Body of pancreas (tissue), 4 donors: ENCODE data around the gene ACVR1B. TPM values are rescaled to one million over a fixed set of nuclear protein-coding genes. Genes with fewer than 3 reads are reported as not detected.

ENCODE experiments used
- ATAC-seq: fragments of 150-250 bp; one replicate; pipeline ENCODE4 v1.9.1; 2016
- DNase-seq, 4 donors: peaks; one replicate each; pipeline ENCODE4 v3.0.0-alpha.2; 2019
- H3K27ac ChIP-seq, 4 donors: fragments of 200-600 bp; sonication (generic); 1 replicate in 3 of 4; 2 replicates in 1 of 4; pipeline versions ENCODE4 v1.5.1 to v1.6.1; 2016 to 2019; ENCODE audit warnings: mild to moderate bottlenecking in 1 of 4, mixed read lengths in 1 of 4, moderate library complexity in 1 of 4
- H3K27me3 ChIP-seq, 2 donors: fragments of 200-600 bp; sonication (generic); one replicate each; pipeline ENCODE4 v1.6.0; 2016; ENCODE audit warnings: mild to moderate bottlenecking in 1 of 2
- H3K36me3 ChIP-seq, 2 donors: fragments of 200-600 bp; sonication (generic); replicated peaks in 1 of 2; 2 replicates each; pipeline ENCODE4 v1.5.1; 2016; ENCODE audit warnings: low read depth in 2 of 2; ENCODE audit not compliant: insufficient read depth in 1 of 2
- H3K4me1 ChIP-seq: fragments of 200-600 bp; sonication (generic); one replicate; pipeline ENCODE4 v1.6.0; 2016
- H3K4me3 ChIP-seq, 2 donors: fragments of 200-600 bp; sonication (generic); 1 replicate in 1 of 2; 2 replicates in 1 of 2; pipeline ENCODE4 v1.5.1; 2016 to 2019
- H3K9me3 ChIP-seq, 3 donors: fragments of 200-600 bp; sonication (generic); 1 replicate in 2 of 3; 2 replicates in 1 of 3; pipeline ENCODE4 v1.5.1; 2016
- POLR2A ChIP-seq, 3 donors: fragments of 450-650 bp; IDR thresholded peaks; one replicate each; pipeline ENCODE4 v1.6.1; 2016; ENCODE audit warnings: antibody characterized with exemption in 3 of 3, mild to moderate bottlenecking in 2 of 3
- WGBS, 2 donors: methylation state at CpG; one replicate each; pipeline ENCODE4 v1.1.5; 2017; 5-methylcytosine and 5-hydroxymethylcytosine counted together
- intact Hi-C: fragments of 100-400 bp; cut with DNase I; formaldehyde crosslinking; loops from one replicate; pipeline ENCODE4 v1.15.1; 2023
- total RNA-seq, 2 donors: library from RNA; depleted of rRNA; stranded (reverse); fragments of >200 nt; gene quantifications; one replicate each; pipeline ENCODE4 v1.1.0, GENCODE V29; 2016
- TF ChIP-seq, protein P1 (sequence below), 7 experiments: fragments of 450-650 bp in 4 of 7; fragments of 200-600 bp in 3 of 7; sonication (generic) in 3 of 7; IDR thresholded peaks; one replicate each; pipeline ENCODE4 v1.5.1; 2016 to 2019; ENCODE audit warnings: antibody characterized with exemption in 7 of 7

Gene ACVR1B
- total RNA-seq, 2 donors from 2014 or later: 19.8 to 21.8 TPM

DNA sequence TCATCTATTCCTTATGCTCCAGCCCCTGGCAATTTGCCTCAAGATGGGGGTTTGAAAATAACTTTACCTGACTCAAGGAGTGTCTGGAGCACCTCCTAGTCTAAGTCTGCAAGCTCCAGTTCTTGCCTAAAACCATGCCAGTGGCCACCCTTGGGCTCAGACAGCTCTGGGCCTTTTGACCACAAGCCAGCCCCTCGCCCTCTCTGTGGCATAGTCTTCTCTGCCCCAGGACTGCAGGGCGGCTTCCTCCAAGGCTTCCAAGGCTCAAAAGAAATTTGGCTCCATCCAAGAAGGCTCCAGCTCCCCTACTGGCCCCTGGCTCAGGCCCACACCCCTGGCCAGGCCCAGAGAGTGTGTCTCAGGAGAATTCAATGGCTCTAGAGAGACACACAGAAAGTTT, 29.4 kb upstream of the ACVR1B start:
- TF ChIP-seq, protein P1, sequence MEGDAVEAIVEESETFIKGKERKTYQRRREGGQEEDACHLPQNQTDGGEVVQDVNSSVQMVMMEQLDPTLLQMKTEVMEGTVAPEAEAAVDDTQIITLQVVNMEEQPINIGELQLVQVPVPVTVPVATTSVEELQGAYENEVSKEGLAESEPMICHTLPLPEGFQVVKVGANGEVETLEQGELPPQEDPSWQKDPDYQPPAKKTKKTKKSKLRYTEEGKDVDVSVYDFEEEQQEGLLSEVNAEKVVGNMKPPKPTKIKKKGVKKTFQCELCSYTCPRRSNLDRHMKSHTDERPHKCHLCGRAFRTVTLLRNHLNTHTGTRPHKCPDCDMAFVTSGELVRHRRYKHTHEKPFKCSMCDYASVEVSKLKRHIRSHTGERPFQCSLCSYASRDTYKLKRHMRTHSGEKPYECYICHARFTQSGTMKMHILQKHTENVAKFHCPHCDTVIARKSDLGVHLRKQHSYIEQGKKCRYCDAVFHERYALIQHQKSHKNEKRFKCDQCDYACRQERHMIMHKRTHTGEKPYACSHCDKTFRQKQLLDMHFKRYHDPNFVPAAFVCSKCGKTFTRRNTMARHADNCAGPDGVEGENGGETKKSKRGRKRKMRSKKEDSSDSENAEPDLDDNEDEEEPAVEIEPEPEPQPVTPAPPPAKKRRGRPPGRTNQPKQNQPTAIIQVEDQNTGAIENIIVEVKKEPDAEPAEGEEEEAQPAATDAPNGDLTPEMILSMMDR (IDR thresholded peaks at IDR 0.05): no peak
- TF ChIP-seq POLR2A (IDR thresholded peaks at IDR 0.05): no peak
- H3K4me1 ChIP-seq: peaks cover 27% of the 10 kb centered on the region
- ATAC-seq: no peak
- no peak for DNase-seq
- no peaks in the 10 kb centered on the region for H3K36me3 ChIP-seq
- intact Hi-C loops: loop anchor here (5.0 kb wide), 1 partner anchor 50 kb away; no protein-coding TSS in a partner anchor
- no peak overlapping the region for H3K4me3 ChIP-seq
- no peaks in the 10 kb centered on the region for H3K9me3 ChIP-seq
- 88 to 92% methylated on average over 2 of the region's 2 CpGs for WGBS, 2 donors
- H3K27me3 ChIP-seq: no peaks in the 10 kb centered on the region
- H3K27ac ChIP-seq: peak overlapping the region in 3 of 4 donors; percentile 2 to 73 (median 52)

DNA sequence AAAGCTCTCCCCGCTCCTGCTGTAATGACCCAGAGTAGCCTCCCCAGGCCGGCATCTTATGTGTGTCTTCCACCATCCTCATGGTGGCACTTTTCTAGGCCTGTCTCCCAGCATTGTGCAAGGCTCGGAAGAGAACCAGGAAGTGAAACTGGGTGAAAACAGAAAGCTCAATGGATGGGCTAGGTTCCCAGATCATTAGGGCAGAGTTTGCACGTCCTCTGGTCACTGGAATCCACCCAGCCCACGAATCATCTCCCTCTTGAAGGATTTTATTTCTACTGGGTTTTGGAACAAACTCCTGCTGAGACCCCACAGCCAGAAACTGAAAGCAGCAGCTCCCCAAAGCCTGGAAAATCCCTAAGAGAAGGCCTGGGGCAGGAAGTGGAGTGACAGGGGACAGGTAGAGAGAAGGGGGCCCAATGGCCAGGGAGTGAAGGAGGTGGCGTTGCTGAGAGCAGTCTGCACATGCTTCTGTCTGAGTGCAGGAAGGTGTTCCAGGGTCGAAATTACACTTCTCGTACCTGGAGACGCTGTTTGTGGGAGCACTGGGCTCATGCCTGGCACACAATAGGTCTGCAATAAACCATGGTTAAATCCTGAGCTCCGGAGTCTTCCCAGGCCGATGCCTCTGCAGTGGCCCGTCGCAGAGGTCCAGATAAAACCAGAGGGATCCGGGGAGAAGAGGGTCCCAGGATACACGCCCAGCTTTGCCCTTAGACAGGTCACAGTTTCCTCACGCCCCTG, 28.6 kb upstream of the ACVR1B start:
- intact Hi-C loops: loop anchor here (5.0 kb wide), 1 partner anchor 49 kb away; no protein-coding TSS in a partner anchor
- WGBS, 2 donors: 46 to 56% methylated on average over 12 to 16 of the region's 16 CpGs
- DNase-seq: peak; percentile 23 to 74 (median 46)

DNA sequence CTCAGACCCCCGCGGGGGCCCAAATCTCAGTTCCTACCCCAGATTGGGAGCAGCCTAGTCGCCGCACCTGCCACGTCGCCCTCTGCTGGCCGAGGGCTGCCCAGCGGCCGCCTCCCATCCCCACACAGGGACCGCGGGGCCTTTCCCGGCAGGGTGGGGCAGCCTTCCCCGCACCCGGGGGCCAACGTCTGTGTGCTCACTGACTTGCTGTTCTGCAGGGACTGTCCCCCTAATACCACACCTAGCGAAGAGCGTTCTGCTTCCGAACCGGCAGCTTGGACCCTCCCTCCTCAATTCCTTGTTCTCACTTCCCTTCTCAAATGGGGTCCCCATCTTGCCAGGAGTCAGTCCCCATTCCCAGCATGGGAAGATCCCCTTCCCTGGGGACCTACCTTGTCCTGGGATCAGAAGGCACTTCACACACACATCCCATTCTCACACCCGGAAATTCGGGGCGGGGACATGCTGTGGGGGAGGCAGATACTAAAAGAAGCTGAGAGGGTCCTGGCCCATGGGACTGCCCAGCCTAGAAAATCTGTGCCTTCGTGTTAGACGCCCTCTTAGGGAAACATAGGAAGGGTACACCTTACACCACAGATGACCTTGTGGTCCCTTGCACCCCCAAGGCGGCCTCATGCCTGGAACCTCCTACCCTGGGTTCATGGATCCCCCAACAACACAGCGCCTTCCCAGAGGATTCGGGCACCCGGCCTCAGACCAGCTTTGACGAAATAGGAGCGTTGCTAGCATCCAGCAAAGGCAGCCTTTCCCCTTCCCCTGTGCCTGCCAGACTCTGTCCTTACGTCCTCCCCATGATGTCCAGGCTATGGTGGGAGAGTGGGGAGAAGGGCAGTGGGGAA, 27.8 kb upstream of the ACVR1B start:
- Histone ChIP-seq H3K9me3 (no peaks in the 10 kb centered on the region), H3K27ac (peak overlapping the region in 2 of 4 donors; percentile 22 to 52), H3K4me1 (peaks cover 27% of the 10 kb centered on the region), H3K4me3 (no peak overlapping the region), H3K27me3 (no peaks in the 10 kb centered on the region), H3K36me3 (no peaks in the 10 kb centered on the region)
- peak; percentile 60 for ATAC-seq
- DNase-seq: peak; percentile 39 to 55 (median 48)
- intact Hi-C loops: loop anchor here (5.0 kb wide), 1 partner anchor 49 kb away; no protein-coding TSS in a partner anchor
- TF ChIP-seq, protein P1 (IDR thresholded peaks at IDR 0.05): peak; percentile 53 to 84 (median 65)
- TF ChIP-seq POLR2A (IDR thresholded peaks at IDR 0.05): no peak
- 23 to 54% methylated on average over 14 to 28 of the region's 31 CpGs for WGBS, 2 donors

More for the DNA sequence above, 28.6 kb upstream of the ACVR1B start:
- Histone ChIP-seq H3K9me3 (no peaks in the 10 kb centered on the region), H3K36me3 (no peaks in the 10 kb centered on the region), H3K4me1 (peaks cover 27% of the 10 kb centered on the region), H3K27me3 (no peaks in the 10 kb centered on the region), H3K27ac (peak overlapping the region; percentile 2 to 73 (median 37)), H3K4me3 (no peak overlapping the region)
- ATAC-seq: peak; percentile 65
- TF ChIP-seq POLR2A (IDR thresholded peaks at IDR 0.05): no peak
- TF ChIP-seq, protein P1 (IDR thresholded peaks at IDR 0.05): no peak

DNA sequence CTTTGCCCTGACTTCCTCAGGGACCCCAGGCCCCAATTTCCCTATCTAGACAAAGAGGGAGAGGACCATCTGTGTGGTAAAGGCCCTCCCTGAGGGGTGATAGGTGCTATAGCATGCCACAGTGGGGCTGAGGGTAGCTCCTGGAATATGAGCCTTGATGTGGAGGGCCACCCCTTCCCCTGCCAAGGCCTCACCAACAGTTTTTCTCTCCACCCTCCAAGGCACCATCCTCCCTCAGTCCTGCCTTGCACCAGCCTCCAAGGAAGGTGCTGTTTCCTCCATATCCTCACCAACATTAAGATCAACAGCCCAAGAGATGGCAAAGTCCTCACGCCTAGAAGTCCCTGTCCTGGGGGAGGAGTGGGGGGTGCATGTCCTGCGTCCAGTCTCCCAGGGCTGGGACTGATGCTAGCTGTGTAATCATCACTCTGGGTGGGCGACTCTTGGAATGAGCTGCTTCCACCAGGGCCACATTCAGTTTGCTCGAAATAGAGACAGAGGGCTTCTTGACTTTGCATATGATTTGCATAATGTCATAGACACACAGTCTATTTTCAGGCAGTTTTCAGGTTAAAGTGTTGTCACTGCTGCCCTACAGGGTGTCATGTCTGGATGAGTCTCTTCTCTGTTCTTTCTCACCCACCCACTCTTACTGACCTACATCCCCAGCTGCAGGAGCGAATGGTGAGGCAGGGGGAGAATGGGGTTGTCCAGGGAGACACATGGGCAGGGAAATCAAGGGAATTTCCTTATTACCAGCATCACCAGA, 26.8 kb upstream of the ACVR1B start:
- 78 to 82% methylated on average over 5 of the region's 5 CpGs for WGBS, 2 donors
- no peaks in the 10 kb centered on the region for H3K36me3 ChIP-seq

More for the DNA sequence above, 26.8 kb upstream of the ACVR1B start:
- Histone ChIP-seq H3K27me3 (no peaks in the 10 kb centered on the region), H3K27ac (no peak overlapping the region), H3K4me3 (no peak overlapping the region), H3K9me3 (no peaks in the 10 kb centered on the region), H3K4me1 (peaks cover 27% of the 10 kb centered on the region)
- ATAC-seq (no peak), DNase-seq (no peak)
- intact Hi-C loops: loop anchor here (5.0 kb wide), 1 partner anchor 48 kb away; no protein-coding TSS in a partner anchor
- TF ChIP-seq POLR2A (IDR thresholded peaks at IDR 0.05): no peak
- TF ChIP-seq, protein P1 (IDR thresholded peaks at IDR 0.05): no peak
